SU-DHL-6 (cell line): ENCODE data around the gene ECI1.

Experiments
- CTCF ChIP-seq: fragments of 200-600 bp; sonication (generic); IDR thresholded peaks from one replicate; pipeline ENCODE4 v1.5.1; 2017; ENCODE audit warnings: antibody characterized with exemption, mild to moderate bottlenecking, low read length, moderate library complexity; ENCODE audit not compliant: insufficient read depth, poor library complexity, severe bottlenecking
- EZH2phosphoT487 ChIP-seq: fragments of 200-600 bp; sonication (generic), shearing (Covaris generic); conservative IDR thresholded peaks from 2 replicates; pipeline ENCODE4 v1.6.1; 2018; ENCODE audit warnings: mild to moderate bottlenecking, antibody characterized with exemption, low read length, moderate library complexity, mixed read lengths

- TF ChIP-seq CTCF, result no peak
- no peak for TF ChIP-seq EZH2phosphoT487
Observed at GRCh38 chr16:2196981-2197511, 54.3 kb downstream of the ECI1 start.
